ENCODE measurements around the gene P2RX7.

DNA sequence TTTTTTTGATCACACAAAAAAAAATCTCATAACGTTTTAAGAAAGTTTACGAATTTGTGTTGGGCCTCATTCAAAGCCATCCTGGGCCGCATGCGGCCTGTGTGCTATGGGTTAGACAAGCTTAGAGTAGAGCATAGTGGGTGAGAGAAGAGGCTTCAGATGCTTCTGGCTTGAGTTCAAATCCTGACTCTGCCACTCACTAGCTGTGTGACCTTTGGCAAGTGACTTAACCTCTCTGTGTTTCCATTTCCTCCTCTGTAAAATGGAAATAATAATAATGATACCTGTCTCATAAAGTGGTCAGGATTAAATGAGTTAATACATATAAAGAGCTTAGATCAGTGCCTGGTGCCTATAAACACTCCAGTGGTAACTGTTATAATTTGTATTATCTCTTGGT lies 83.4 kb downstream of the P2RX7 start:
- TF ChIP-seq, protein P1, sequence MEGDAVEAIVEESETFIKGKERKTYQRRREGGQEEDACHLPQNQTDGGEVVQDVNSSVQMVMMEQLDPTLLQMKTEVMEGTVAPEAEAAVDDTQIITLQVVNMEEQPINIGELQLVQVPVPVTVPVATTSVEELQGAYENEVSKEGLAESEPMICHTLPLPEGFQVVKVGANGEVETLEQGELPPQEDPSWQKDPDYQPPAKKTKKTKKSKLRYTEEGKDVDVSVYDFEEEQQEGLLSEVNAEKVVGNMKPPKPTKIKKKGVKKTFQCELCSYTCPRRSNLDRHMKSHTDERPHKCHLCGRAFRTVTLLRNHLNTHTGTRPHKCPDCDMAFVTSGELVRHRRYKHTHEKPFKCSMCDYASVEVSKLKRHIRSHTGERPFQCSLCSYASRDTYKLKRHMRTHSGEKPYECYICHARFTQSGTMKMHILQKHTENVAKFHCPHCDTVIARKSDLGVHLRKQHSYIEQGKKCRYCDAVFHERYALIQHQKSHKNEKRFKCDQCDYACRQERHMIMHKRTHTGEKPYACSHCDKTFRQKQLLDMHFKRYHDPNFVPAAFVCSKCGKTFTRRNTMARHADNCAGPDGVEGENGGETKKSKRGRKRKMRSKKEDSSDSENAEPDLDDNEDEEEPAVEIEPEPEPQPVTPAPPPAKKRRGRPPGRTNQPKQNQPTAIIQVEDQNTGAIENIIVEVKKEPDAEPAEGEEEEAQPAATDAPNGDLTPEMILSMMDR (IDR thresholded peaks at IDR 0.05): no peak
- TF ChIP-seq HOXA7 (CRISPR knock-in tag; IDR thresholded peaks at IDR 0.05) (no peak), RFX5 (IDR thresholded peaks at IDR 0.05) (no peak), MAZ (IDR thresholded peaks at IDR 0.05; ENCODE audit: borderline replicate concordance, low read depth, low read length) (no peak), CHD2 (IDR thresholded peaks at IDR 0.05; ENCODE audit: low read length, partially characterized antibody) (no peak), JUN (IDR thresholded peaks at IDR 0.05) (no peak), NFE2L2 (conservative IDR thresholded peaks at IDR 0.05; ENCODE audit: low read length) (no peak)
- TF ChIP-seq, protein P2, sequence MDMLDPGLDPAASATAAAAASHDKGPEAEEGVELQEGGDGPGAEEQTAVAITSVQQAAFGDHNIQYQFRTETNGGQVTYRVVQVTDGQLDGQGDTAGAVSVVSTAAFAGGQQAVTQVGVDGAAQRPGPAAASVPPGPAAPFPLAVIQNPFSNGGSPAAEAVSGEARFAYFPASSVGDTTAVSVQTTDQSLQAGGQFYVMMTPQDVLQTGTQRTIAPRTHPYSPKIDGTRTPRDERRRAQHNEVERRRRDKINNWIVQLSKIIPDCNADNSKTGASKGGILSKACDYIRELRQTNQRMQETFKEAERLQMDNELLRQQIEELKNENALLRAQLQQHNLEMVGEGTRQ (IDR thresholded peaks at IDR 0.05): no peak
